Measurements from ENCODE around the gene ADARB2.

DNA sequence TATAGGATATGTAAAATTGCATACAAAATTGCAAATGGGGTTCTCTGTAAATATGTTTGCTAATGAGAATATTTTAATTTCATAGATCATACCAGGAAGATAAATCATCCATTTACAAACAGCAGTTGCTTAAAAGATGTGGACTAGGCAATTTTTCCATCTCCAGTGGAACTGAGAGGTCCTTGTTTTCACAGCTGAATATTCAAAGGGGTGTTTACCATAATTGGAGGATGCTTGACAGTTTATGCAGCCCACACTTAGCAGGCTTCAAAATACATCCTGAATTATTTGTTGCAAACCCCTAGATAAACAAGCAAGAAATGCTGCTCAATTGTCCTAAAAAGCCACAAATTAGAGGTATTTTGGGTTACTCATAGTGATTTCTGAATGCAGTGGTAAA is 69.9 kb downstream of the ADARB2 start:
- TF ChIP-seq MAX (IDR thresholded peaks at IDR 0.05; ENCODE audit: low read depth) = no peak
- TF ChIP-seq, protein P1, sequence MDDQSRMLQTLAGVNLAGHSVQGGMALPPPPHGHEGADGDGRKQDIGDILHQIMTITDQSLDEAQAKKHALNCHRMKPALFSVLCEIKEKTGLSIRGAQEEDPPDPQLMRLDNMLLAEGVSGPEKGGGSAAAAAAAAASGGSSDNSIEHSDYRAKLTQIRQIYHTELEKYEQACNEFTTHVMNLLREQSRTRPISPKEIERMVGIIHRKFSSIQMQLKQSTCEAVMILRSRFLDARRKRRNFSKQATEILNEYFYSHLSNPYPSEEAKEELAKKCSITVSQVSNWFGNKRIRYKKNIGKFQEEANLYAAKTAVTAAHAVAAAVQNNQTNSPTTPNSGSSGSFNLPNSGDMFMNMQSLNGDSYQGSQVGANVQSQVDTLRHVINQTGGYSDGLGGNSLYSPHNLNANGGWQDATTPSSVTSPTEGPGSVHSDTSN (IDR thresholded peaks at IDR 0.05) = no peak
- no peak for TF ChIP-seq FOXM1 (IDR thresholded peaks at IDR 0.05; ENCODE audit: low read depth)
- no peak for TF ChIP-seq CTCF (IDR thresholded peaks at IDR 0.05)
- no peak for TF ChIP-seq POLR2AphosphoS5 (IDR thresholded peaks at IDR 0.05; ENCODE audit: low read depth, low read length)
